Stimulated activated CD4-positive, alpha-beta T cell treated with anti-CD3 and anti-CD28 coated beads, TNF-alpha, amount 100 ng/mL, for 1 hour (primary cell): Measurements from ENCODE around the gene TTC23L.
A peak's percentile ranks its signal among the peaks of the same experiment; 100 is the strongest.
"Not testable (repeated sequence)": the region's sequence is repeated elsewhere in the genome, so short reads cannot be mapped to it uniquely, and the experiment has no call there.

Experiments used
- DNase-seq, 3 donors: peaks; one replicate each; pipeline ENCODE4 v3.0.0-alpha.2; 2020; ENCODE audit warnings: low read depth in 3 of 3, low spot score in 1 of 3

TTC23L gene, protein sequence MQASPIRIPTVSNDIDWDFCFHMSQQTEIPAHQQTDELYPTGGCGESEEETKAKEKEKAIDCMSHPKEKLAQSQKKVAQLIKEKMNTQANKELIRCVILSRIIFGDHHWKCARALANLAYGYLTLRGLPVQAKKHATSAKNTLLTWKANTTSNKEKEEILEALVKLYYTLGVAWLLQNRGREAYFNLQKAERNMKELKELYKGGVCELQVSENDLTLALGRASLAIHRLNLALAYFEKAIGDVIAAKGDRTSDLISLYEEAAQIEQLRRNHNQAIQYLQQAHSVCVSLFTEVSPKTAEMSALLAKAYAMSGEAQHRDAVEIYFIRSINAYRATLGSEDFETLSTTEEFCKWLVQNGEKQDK

DNA sequence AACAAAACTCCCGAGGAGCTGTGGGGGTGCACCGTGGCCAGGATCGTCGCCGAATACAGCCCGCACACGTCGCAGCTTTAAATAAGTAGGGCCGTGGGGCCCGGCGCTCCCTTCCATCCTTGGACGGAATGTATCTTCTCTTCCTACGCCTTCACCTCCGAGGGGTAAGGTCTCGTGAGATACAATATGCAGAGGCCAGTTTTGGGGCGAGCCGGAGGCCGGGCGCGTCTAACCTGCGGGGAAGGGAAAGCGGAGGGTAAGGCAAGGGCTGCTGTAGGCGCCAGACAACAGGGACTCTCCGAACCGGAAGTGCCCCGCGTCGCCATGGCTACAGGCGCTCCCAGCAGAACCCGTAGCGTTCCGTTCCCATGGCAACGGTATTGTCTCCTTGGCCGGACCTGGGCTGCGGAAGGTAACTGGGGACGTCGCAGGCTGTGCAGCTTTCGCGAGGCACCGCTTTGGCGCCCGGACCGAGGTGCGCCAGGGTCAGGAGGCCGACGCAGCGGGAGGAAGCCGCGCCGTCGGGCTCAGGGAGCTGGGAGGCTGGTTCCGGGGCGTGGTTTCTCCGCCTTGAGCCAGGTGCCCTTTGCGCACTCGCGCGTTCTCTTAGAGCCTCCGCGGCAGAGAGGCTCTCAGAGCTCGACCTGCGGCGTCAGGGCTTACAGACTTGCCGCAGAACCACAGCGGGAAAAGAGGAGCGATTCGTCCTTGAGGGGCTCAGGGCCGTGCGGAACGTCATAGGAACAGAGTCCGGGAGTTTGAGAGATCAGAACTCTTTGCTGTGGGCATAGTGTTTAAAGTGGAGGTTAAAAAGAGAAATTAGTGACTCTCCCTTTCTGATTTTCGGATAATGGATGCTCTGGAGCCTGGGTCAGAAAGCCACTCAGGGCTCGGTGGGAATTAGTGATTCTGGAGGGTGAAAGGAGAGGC, at the start of gene TTC23L:
Gene TTC23L, plus strand, starts transcription at position 380 of the 930 bp plus-strand sequence. CDS start 1,508 bp downstream, outside the sequence.
- DNase-seq, result peak; percentile 75 to 82 (median 79)

DNA sequence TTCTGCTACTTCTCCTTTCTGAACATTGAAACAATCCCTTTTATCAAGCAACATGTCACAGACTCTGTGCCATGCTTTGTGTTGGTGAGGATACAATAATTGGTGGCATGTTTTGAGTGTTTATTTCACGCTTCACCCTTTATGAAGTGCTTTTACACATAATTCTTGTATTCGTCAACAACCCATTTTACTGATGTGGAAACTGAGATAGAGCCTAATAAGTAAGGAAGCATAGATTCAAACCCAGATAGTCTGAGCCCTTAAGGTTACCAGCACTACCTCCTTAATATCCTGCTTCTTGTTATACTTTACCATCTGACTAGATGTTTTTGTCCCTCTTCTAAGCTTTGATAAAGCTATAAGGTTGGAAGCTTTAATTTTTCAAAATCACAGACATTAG, 49.3 kb upstream of the TTC23L start:
- no peak for DNase-seq

DNA sequence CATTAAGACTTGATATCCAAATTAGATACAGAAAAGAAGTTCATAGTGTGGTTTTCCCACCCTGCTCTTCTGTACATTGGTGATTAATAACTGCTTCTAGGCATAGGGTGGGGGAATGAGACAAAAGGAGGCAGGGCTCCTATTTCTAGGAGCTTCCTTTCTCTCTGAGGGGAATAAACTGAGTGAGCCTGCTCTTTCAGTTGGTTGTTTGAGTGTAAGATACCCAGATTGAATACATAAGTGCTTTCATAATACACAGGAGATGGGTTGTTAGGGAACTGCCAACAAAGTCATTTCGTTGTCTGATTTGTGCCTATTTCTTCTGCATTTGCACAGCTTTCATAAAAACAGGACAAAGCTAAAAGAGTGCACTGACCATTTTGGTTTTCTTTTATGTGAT, 48.9 kb upstream of the TTC23L start:
- no peak for DNase-seq

DNA sequence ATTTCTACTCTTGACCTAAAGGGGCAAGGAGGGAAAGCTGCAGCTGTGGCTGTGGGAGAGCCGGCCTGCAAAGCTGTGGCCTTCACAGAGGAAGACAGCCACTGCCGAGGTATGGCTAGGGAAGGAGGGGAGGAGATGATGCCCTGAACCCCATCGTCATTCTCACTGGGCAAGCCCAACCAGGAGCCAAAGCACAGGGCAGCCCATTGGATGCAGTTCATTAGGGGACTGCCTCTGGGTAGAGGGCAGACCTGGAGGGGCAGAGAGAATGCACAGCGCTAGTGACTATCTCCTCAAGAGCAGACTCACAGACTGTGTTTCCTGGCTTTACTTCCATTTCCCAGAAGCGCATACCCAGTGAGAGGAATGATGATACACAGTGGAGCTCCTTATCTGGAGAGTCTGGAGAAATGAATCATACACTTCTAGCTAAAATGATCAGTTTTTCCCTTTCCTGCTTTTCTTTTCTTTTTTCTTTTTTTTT, 47.2 kb upstream of the TTC23L start:
- DNase-seq, result no peak

DNA sequence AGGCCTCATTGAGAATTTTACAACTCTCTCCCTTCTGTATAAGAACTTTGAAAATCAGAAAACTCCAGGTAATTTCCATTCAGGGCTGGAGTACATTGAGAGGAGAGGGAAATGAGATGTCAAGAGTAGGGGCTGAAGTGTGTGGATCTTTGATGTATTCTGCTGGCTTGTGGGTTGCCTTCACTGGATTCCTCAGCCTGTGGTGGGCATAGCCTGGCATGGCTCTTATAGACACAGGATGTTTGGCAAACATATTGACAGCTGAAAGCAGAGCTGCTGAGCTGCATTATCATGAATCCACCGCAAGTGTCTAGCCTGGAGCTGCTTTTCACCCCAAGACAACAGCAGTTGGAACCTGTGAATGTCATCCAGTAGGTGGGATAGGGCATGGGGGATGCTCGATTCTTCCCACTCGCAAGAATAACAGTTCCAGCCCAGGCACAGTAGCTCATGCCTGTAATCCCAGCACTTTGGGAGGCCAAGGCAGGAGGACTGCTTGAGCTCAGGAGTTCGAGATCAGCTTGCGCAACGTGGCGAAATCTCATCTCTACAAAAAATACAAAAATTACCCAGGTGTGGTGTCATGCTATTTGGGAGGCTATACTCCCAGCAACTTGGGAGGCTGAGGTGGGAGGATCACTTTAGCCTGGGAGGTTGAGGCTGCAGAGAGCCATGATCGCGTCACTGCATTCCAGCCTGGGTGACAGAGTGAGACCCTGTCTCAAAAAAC, 36.0 kb upstream of the TTC23L start:
- DNase-seq, result no peak

DNA sequence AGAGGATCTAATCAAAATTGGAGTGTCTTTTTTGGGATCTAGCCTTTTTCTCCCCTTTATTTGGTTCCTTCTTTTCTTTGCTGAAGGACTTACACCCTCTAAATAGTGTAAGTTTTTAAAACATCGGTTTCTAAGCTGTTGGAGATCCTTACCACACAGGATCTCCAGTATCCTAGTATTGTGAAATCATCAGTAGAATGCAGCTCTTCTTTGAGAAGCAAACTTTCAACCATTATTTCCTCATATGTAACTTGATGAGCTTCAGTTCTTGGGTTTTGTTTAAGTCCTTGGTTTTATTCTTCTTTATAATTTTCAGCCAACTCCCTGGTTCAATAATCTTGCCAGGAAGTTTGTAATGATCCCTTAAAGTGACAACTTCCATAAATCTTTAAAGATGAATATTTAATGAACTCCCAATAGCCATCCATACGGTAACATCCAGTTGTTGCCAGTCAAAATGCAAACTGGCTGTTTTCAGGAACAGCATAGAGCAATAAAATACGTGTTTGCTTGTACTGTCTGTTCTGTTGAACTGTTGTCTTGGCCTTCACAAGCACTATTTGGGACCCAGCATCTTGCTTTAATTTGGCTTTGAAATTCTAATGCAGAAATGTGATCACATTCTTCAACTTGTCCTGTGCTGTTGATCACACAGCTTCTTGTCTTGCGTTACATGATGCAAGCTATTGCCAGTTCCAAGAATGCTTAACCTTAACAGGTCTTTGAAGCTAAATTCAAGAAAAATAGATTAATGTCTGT, 34.8 kb upstream of the TTC23L start:
- no peak for DNase-seq

DNA sequence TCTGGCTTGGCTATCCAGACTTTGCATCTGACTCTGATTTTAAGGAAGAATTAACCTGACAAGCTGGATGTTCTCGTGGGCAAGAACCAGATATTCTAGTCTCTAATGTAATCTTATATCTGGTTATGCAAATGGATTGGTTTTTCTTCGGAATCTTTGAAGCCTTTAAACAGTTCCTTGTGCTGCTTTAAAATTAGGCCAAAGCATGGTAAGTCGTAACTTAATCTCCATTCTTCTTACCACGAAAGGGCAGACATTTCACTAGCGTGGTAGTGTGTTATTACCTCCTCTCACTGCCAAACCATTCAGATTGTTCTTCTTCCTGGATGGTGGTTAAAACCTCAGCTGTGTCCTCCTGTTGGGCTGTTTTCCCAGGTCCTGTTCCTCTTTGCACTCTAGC, 34.1 kb upstream of the TTC23L start:
- no peak for DNase-seq

DNA sequence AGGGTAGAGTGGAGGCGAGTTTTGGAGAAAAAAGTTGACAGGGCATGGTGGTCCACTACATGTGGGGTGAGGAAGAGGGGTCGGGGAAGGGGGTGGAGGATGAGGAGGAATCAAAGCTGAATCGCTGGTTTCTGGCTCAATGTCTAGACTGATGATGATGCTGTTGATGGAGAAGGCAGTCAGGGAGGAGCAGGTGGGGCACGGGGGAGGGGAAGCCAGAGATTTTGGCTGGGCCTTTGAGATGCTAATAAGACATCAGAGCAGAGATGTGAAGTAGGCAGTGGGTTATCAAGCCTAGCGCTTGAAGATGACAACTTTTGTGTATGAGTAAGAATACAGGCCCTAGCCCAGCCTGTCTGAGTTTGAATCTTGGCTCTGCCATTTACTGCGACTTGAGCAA, 32.4 kb upstream of the TTC23L start:
- no peak for DNase-seq

DNA sequence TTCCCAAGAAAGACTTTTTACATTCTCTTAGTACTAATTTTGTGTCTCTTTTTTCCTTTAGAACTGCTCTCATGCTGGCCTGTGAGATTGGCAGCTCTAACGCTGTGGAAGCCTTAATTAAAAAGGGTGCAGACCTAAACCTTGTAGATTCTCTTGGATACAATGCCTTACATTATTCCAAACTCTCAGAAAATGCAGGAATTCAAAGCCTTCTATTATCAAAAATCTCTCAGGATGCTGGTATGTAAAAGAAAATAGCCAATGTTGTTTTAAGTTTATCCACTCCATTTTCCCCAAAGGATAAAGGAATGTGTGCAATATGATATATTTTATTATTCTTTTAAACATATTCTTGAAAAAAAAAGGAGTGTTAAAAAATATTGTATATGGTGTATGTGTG, 27.3 kb upstream of the TTC23L start:
- DNase-seq, result no peak

DNA sequence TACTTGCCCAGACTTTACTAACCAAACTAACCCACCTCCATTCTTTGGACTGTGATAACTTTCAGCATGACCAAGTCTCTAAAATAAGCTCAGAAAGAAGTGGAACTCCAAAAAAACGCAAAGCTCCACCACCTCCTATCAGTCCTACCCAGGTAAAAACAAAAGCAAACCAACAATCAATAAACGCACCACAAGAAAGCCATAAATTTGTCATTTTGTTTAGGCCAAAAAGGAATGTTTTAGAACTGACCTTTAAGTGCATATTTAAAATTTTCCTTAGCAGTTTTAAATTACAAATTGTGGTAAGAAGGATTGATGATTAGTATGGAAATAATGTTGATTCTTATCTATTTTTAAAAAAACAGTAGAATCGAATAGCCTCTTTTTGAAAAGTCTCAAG, 25.5 kb upstream of the TTC23L start:
- no peak for DNase-seq

DNA sequence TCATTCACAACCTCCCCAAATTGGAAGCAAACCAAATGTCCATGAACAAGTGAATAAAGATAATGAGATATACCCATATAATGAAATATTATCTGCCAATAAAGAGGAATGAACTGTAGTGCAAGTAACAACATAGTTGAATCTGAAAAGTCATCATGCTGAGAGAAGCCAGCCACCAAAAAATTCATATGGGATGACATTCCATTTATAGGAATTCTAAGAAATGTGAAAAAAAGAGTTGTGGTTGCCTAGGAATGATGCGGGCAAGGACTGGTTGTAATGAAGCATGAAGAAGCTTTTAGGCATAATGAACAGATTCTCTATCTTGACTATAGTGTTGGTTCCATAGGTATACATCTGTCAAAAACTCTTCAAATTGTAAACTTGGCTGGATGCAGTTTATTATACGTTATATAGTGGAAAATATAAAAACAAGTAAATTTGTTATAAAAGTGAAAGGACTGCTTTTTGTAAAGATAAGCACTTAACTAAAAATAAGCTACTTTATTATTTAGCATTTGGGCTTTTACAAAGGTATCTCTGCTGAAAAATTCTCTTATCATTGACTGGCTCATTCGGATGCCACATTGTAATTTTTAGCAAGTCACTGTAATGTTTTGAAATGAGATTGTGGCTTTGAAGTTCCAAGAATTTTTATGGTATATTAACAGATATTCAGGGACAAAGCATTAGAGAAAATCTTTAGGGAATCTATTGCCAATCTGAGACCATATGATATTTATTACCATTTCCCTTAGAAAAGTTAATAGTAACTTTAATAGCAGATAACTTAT, 21.2 kb upstream of the TTC23L start:
- no peak for DNase-seq

DNA sequence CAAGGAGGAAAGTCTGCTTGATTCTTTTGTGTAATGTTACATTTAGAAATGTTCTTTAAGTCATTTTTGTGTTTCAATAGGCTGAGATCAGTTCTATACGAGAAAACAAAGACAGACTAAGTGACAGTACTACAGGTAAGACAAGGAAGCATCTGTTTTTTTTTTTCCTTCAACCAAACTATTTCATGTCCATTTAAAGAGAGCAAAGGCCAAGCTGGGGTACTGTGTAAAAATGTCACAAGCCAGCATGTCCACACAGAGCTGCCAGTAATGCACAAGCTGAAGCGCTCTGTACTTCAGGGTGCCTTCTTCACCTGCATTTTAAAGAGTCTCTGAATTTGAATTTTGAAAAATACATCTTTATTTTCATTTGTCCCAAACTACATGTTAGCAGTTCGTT, 20.2 kb upstream of the TTC23L start:
- DNase-seq, result no peak

DNA sequence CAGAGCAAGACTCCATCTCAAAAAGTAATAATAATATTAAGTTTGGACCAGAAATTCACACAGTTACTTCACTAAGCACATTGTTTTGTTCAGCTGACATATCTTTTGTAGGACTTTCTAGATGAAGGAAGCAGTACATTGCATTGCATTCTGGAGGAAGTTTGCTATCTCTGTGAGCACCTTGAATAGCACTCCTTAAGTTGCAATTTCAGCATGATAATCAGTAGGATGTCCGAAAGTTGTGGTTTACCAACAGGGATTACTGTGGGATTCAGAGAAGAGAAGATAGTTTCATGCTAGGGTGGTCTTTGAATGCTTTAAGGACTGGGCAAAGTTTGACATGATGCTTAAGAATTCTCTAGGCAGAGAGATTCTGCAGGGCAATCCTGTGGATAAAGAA, 18.4 kb upstream of the TTC23L start:
- no peak for DNase-seq

DNA sequence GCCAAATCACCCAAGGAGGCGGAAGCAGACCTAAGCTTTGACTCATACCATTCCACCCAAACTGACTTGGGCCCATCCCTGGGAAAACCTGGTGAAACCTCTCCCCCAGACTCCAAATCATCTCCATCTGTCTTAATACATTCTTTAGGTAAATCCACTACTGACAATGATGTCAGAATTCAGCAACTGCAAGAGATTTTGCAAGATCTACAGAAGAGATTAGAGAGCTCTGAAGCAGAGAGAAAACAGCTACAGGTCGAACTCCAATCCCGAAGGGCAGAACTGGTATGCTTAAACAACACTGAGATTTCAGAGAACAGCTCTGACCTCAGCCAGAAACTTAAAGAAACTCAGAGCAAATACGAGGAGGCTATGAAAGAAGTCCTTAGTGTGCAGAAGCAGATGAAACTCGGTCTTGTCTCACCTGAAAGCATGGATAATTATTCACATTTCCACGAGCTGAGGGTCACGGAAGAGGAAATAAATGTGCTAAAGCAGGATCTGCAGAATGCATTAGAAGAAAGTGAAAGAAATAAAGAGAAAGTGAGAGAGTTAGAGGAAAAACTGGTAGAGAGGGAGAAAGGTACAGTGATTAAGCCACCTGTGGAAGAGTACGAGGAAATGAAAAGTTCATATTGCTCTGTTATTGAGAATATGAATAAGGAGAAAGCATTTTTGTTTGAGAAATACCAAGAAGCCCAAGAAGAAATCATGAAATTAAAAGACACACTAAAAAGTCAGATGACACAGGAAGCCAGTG, 15.8 kb upstream of the TTC23L start:
- DNase-seq, result no peak

DNA sequence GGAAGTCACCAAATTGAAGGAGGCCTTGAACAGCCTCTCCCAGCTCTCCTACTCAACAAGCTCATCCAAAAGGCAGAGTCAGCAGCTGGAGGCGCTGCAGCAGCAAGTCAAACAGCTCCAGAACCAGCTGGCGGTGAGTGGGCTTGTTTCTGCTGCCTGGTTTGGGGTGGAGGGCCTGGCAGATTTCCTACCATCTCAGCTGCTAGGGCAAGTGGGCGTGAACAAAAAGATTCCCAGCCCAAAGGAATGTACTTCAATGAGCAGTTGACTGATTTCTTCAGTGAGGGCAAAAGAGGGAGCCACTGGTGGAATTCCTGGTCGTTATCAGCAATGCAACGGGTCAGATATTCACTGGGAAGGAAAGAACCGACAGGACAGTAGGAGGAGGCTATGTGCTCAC, 12.6 kb upstream of the TTC23L start:
- no peak for DNase-seq

DNA sequence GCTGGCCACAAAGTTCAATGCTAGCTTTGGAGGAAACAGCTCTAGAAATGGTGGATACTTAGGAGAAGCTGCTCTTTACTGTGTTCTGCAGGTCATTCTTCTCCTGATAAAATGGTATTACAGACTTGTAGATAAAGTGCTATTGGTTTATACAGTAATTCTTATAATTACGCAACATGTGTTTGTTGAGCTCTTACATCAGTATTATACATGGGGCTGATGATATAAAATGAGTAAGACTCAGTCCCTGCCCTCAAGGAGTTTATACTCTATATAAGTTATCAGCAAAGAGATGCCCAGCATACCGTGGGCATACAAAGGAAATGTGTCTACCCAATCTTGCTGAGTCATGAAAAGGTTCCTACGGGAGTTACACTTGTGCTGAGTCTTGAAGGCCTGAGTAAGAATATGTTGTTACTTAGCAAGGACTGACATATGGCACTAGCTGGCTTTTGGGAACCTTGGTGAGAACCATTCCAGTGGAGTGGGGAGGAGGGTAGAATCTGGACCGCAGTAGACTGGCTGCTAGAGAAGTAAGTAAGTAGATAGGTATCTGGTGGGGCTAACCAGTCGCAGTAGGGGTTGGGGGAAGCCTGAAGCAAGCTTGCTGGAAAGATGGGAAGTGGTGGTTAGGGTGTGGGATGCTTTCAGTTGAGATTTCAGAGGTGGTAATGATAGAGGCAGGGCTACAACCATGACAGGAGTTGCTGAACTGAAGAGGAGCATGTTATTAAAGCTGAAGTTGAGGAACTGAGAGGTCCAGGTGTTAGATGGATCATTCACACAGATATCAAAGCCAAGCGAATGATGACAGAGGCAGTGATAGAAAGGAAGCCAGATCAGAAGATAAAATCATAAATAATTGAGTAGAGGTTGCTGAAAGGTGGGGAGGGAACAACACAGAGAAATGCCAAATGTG, 11.1 kb upstream of the TTC23L start:
- no peak for DNase-seq

DNA sequence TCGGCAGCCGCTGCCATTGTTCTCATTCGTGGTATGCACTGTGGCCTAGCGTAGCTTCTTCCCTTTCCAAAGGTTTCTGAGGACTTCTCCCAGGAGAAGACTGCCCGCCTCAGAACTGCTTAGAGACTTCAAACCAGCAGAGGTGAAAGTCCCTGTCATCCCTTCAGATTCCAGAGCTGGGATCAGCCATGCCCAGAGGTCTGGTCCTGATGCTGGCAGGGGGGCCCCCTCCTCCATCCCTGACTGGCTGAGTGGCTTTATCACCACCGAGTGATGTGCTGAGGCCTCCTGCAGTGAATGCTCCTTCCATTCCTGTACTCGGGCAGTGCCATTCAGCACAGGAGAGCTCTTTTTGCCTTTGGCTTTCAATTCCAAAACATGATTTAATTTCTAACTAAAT, 8.1 kb upstream of the TTC23L start:
- DNase-seq, result not testable (repeated sequence)

DNA sequence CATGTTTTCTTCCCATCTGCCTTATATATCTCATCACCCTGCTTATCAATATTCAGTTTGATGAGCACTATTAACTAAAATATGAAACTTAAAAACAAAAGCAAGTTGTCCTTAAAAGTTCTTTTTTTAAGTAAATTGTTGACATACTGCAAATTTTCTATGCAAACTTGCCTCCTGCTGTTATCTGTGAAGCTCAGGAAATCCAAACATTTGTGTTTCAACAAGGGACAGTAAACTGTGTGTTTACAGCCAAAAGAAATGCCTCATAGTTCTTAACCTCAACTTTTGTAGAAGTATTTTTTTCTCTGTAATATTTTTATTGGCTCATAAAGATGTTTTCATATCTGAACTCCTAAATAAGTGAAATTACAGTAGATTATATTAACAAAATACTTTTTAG, 7.7 kb upstream of the TTC23L start:
- no peak for DNase-seq
